Stimulated activated CD4-positive, alpha-beta T cell treated with anti-CD3 and anti-CD28 coated beads, TNF-alpha, amount 100 ng/mL, for 4 hours (primary cell): ENCODE measurements around the gene MINAR2.
A peak's percentile ranks its signal among the peaks of the same experiment; 100 is the strongest.

Source experiments
- DNase-seq, 3 experiments: peaks; one replicate each; pipeline ENCODE4 v3.0.0-alpha.2; 2020; ENCODE audit warnings: low read depth in 3 of 3

The MINAR2 gene

GRCh38 chr5:129747572-129748407 lies at the start of gene MINAR2:
Gene MINAR2, plus strand, starts transcription at chr5:129748094. Its CDS starts 97 bp downstream, at chr5:129748191.
- no peak for DNase-seq

- DNase-seq: no peak
Observed at GRCh38 chr5:129698661-129699060, 49.2 kb upstream of the MINAR2 start.

GRCh38 chr5:129716235-129716634 lies 31.7 kb upstream of the MINAR2 start:
- DNase-seq: no peak

GRCh38 chr5:129716651-129717050 lies 31.2 kb upstream of the MINAR2 start:
- no peak for DNase-seq

- no peak for DNase-seq
Observed at GRCh38 chr5:129717751-129718310, 30.1 kb upstream of the MINAR2 start.

GRCh38 chr5:129718471-129719090 lies 29.3 kb upstream of the MINAR2 start:
- no peak for DNase-seq

- DNase-seq: no peak
Observed at GRCh38 chr5:129724222-129724621, 23.7 kb upstream of the MINAR2 start.

- no peak for DNase-seq
Observed at GRCh38 chr5:129724647-129725046, 23.2 kb upstream of the MINAR2 start.

GRCh38 chr5:129739773-129740172 lies 8.1 kb upstream of the MINAR2 start:
- no peak for DNase-seq

- DNase-seq: no peak
Observed at GRCh38 chr5:129743541-129744187, 4.2 kb upstream of the MINAR2 start.

GRCh38 chr5:129745997-129746396 lies 1.9 kb upstream of the MINAR2 start:
- no peak for DNase-seq

- DNase-seq: no peak
Observed at GRCh38 chr5:129746876-129747275, 1.0 kb upstream of the MINAR2 start.

GRCh38 chr5:129748913-129749880 lies 1.3 kb downstream of the MINAR2 start:
- DNase-seq: no peak

GRCh38 chr5:129760636-129761325 lies 12.9 kb downstream of the MINAR2 start:
- no peak for DNase-seq

GRCh38 chr5:129763651-129764050 lies 15.8 kb downstream of the MINAR2 start:
- no peak for DNase-seq

- DNase-seq: no peak
Observed at GRCh38 chr5:129766798-129767197, 18.9 kb downstream of the MINAR2 start.

- peak in 2 of 3 experiments; percentile 10 to 27 for DNase-seq
Observed at GRCh38 chr5:129767927-129768380, 20.1 kb downstream of the MINAR2 start.

- no peak for DNase-seq
Observed at GRCh38 chr5:129768735-129769134, 20.8 kb downstream of the MINAR2 start.

- no peak for DNase-seq
Observed at GRCh38 chr5:129770024-129770820, 22.3 kb downstream of the MINAR2 start.
